ENCODE data around the gene MYO1D.
A peak's percentile ranks its signal among the peaks of the same experiment; 100 is the strongest.

MYO1D gene

GRCh38 chr17:32484041-32484461 lies 392.9 kb downstream of the MYO1D start:
- DNase-seq (ENCODE audit: extremely low spot score): no peak
- CTCF ChIA-PET: interaction anchor here (0.6 to 1.3 kb wide), 8 partner anchors 12 to 453 kb away, joined by 3 to 8 read pairs (median 4); partner anchors contain the start of gene MYO1D
- POLR2A ChIA-PET: interaction anchor here (1.3 kb wide), 1 partner anchor 39 kb away, joined by 4 read pairs; the partner anchor contains the start of gene PSMD11
- TF ChIP-seq CTBP1 (IDR thresholded peaks at IDR 0.05; ENCODE audit: borderline replicate concordance): no peak
- TF ChIP-seq L3MBTL2 (conservative IDR thresholded peaks at IDR 0.05): no peak

- POLR2A ChIA-PET: interaction anchor here (1.3 kb wide), 1 partner anchor 39 kb away, joined by 4 read pairs; the partner anchor contains the start of gene PSMD11
- no peak for TF ChIP-seq LEF1 (IDR thresholded peaks at IDR 0.05; ENCODE audit: borderline replicate concordance)
- TF ChIP-seq PKNOX1 (IDR thresholded peaks at IDR 0.05): peak; percentile 36; the same call in 1 of the 2 replicates
- no peak for TF ChIP-seq TARDBP (IDR thresholded peaks at IDR 0.05)
- CTCF ChIA-PET: interaction anchor here (0.6 to 1.7 kb wide), 11 partner anchors 13 to 454 kb away, joined by 3 to 8 read pairs (median 4); partner anchors contain the start of gene MYO1D
- peak; percentile 53 for DNase-seq (ENCODE audit: extremely low spot score)
Observed at GRCh38 chr17:32483451-32484019, 393.4 kb downstream of the MYO1D start.

- no peak for DNase-seq (ENCODE audit: extremely low spot score)
- no peak for TF ChIP-seq ZNF384 (IDR thresholded peaks at IDR 0.05)
- no peak for TF ChIP-seq SUZ12 (IDR thresholded peaks at IDR 0.05)
- no peak for TF ChIP-seq NFRKB (IDR thresholded peaks at IDR 0.05)
- no peak for TF ChIP-seq L3MBTL2 (conservative IDR thresholded peaks at IDR 0.05)
- TF ChIP-seq SP1 (IDR thresholded peaks at IDR 0.05): no peak
- TF ChIP-seq ARNT (IDR thresholded peaks at IDR 0.05): no peak
- no peak for TF ChIP-seq CTBP1 (IDR thresholded peaks at IDR 0.05; ENCODE audit: borderline replicate concordance)
- no peak for TF ChIP-seq BHLHE40 (IDR thresholded peaks at IDR 0.05; ENCODE audit: borderline replicate concordance)
- no peak for TF ChIP-seq HDGF (IDR thresholded peaks at IDR 0.05; ENCODE audit: borderline replicate concordance)
- no peak for TF ChIP-seq FOXK2 (IDR thresholded peaks at IDR 0.05)
- no peak for TF ChIP-seq ELF4 (IDR thresholded peaks at IDR 0.05)
- no peak for TF ChIP-seq FOXA1 (IDR thresholded peaks at IDR 0.05)
- TF ChIP-seq PKNOX1 (IDR thresholded peaks at IDR 0.05): no peak
- no peak for TF ChIP-seq LEF1 (IDR thresholded peaks at IDR 0.05; ENCODE audit: borderline replicate concordance)
- TF ChIP-seq FOXM1 (IDR thresholded peaks at IDR 0.05; ENCODE audit: borderline replicate concordance): no peak
- TF ChIP-seq TARDBP (IDR thresholded peaks at IDR 0.05): no peak
- POLR2A ChIA-PET: no interaction called here
- CTCF ChIA-PET: interaction anchor here (0.5 to 1.7 kb wide), 4 partner anchors 20 to 533 kb away, joined by 3 to 5 read pairs (median 4); no protein-coding TSS in a partner anchor
Observed at GRCh38 chr17:32482568-32483320, 394.2 kb downstream of the MYO1D start.

GRCh38 chr17:32481193-32481592 lies 395.7 kb downstream of the MYO1D start:
- CTCF ChIA-PET: no interaction called here
- POLR2A ChIA-PET: interaction anchor here (0.6 kb wide), 1 partner anchor 9 kb away, joined by 3 read pairs; no protein-coding TSS in a partner anchor
- no peak for TF ChIP-seq L3MBTL2 (conservative IDR thresholded peaks at IDR 0.05)
- no peak for TF ChIP-seq LEF1 (IDR thresholded peaks at IDR 0.05; ENCODE audit: borderline replicate concordance)
- no peak for TF ChIP-seq ARNT (IDR thresholded peaks at IDR 0.05)
- no peak for TF ChIP-seq FOXK2 (IDR thresholded peaks at IDR 0.05)
- TF ChIP-seq SUZ12 (IDR thresholded peaks at IDR 0.05): no peak
- no peak for TF ChIP-seq PKNOX1 (IDR thresholded peaks at IDR 0.05)
- TF ChIP-seq NFRKB (IDR thresholded peaks at IDR 0.05): no peak
- TF ChIP-seq SP1 (IDR thresholded peaks at IDR 0.05): no peak
- TF ChIP-seq FOXA1 (IDR thresholded peaks at IDR 0.05): no peak
- no peak for TF ChIP-seq TARDBP (IDR thresholded peaks at IDR 0.05)
- no peak for TF ChIP-seq HDGF (IDR thresholded peaks at IDR 0.05; ENCODE audit: borderline replicate concordance)
- TF ChIP-seq BHLHE40 (IDR thresholded peaks at IDR 0.05; ENCODE audit: borderline replicate concordance): no peak
- TF ChIP-seq ZNF384 (IDR thresholded peaks at IDR 0.05): no peak
- no peak for TF ChIP-seq FOXM1 (IDR thresholded peaks at IDR 0.05; ENCODE audit: borderline replicate concordance)
- no peak for TF ChIP-seq ELF4 (IDR thresholded peaks at IDR 0.05)
- TF ChIP-seq CTBP1 (IDR thresholded peaks at IDR 0.05; ENCODE audit: borderline replicate concordance): no peak
- DNase-seq (ENCODE audit: extremely low spot score): no peak

GRCh38 chr17:32479074-32479617 lies 397.8 kb downstream of the MYO1D start:
- no peak for TF ChIP-seq HDGF (IDR thresholded peaks at IDR 0.05; ENCODE audit: borderline replicate concordance)
- TF ChIP-seq NFRKB (IDR thresholded peaks at IDR 0.05): no peak
- TF ChIP-seq CTBP1 (IDR thresholded peaks at IDR 0.05; ENCODE audit: borderline replicate concordance): no peak
- no peak for TF ChIP-seq FOXM1 (IDR thresholded peaks at IDR 0.05; ENCODE audit: borderline replicate concordance)
- TF ChIP-seq LEF1 (IDR thresholded peaks at IDR 0.05; ENCODE audit: borderline replicate concordance): no peak
- TF ChIP-seq BHLHE40 (IDR thresholded peaks at IDR 0.05; ENCODE audit: borderline replicate concordance): no peak
- TF ChIP-seq PKNOX1 (IDR thresholded peaks at IDR 0.05): no peak
- no peak for TF ChIP-seq SP1 (IDR thresholded peaks at IDR 0.05)
- no peak for TF ChIP-seq FOXA1 (IDR thresholded peaks at IDR 0.05)
- TF ChIP-seq TARDBP (IDR thresholded peaks at IDR 0.05): no peak
- no peak for TF ChIP-seq FOXK2 (IDR thresholded peaks at IDR 0.05)
- TF ChIP-seq ARNT (IDR thresholded peaks at IDR 0.05): no peak
- no peak for TF ChIP-seq L3MBTL2 (conservative IDR thresholded peaks at IDR 0.05)
- no peak for TF ChIP-seq ELF4 (IDR thresholded peaks at IDR 0.05)
- no peak for TF ChIP-seq SUZ12 (IDR thresholded peaks at IDR 0.05)
- TF ChIP-seq ZNF384 (IDR thresholded peaks at IDR 0.05): no peak
- ChIA-PET CTCF (interaction anchor here (1.0 kb wide), 1 partner anchor 16 kb away, joined by 4 read pairs; no protein-coding TSS in a partner anchor), POLR2A (no interaction called here)

More at GRCh38 chr17:32479074-32479617, 397.8 kb downstream of the MYO1D start:
- no peak for DNase-seq (ENCODE audit: extremely low spot score)
